ENCODE measurements around the gene RAB17.

The RAB17 gene, protein sequence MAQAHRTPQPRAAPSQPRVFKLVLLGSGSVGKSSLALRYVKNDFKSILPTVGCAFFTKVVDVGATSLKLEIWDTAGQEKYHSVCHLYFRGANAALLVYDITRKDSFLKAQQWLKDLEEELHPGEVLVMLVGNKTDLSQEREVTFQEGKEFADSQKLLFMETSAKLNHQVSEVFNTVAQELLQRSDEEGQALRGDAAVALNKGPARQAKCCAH

DNA sequence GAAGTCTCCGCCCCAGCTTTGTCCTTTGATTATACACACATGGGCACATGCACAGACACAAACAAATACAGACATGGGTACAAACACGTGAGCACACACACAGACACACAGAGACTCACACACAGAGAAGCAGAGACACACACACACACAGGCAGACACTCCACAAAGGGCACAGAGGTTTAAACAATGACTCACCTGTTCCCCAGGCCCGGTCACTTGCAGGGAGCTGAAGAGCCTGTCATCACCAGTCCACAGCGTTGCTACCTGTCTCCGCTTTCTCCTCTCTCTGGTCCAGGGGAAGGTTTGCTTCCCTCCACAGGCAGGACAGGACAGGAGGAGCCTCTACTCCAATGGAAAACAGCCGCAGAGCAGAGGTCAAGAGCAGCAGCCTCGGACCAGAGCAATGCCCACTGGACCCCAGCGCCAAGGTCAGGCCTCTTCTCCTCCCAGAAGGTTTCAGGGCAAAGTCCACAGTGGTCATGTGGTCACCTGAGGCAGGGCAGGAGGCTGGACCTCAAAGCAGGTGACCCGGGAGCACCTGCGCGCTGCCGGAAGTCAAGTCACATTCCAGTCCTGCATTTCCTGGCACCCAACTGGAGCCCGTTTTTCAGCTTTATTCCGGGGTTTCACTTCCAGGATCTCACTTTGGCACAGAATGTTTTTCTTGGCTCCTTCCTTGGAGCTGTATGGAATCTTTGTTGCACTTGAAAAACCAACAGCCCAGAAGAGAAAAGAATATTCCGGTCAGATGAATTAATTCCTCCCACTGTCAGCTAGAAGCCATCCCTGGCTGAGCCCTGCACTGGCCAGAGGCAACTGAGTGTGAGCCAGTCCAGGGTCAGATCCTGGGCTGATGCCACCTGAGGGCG lies at the start of gene RAB17:
TSS of gene RAB17 (minus strand) at position 463 of the 869 bp plus-strand sequence. CDS start 4,580 bp downstream, outside the sequence.
- H3F3A ChIP-seq (ENCODE audit: insufficient read depth, low read length) = no peaks in the 10 kb centered on the region
- H3K27me3 ChIP-seq (replicated peaks; ENCODE audit: insufficient read depth, low read length) = no peaks in the 10 kb centered on the region
- H3K9me3 ChIP-seq (replicated peaks; ENCODE audit: insufficient read depth, low read length) = no peaks in the 10 kb centered on the region
- no peak for TF ChIP-seq EZH2phosphoT487 (IDR thresholded peaks at IDR 0.05; ENCODE audit: low read length)
- TF ChIP-seq, protein P1, sequence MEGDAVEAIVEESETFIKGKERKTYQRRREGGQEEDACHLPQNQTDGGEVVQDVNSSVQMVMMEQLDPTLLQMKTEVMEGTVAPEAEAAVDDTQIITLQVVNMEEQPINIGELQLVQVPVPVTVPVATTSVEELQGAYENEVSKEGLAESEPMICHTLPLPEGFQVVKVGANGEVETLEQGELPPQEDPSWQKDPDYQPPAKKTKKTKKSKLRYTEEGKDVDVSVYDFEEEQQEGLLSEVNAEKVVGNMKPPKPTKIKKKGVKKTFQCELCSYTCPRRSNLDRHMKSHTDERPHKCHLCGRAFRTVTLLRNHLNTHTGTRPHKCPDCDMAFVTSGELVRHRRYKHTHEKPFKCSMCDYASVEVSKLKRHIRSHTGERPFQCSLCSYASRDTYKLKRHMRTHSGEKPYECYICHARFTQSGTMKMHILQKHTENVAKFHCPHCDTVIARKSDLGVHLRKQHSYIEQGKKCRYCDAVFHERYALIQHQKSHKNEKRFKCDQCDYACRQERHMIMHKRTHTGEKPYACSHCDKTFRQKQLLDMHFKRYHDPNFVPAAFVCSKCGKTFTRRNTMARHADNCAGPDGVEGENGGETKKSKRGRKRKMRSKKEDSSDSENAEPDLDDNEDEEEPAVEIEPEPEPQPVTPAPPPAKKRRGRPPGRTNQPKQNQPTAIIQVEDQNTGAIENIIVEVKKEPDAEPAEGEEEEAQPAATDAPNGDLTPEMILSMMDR (IDR thresholded peaks at IDR 0.05; ENCODE audit: low read length) = no peak
- TF ChIP-seq EZH2 (optimal IDR thresholded peaks at IDR 0.05; ENCODE audit: low read depth, low read length) = no peak
- H3K4me3 ChIP-seq (ENCODE audit: low read length) = no peak within 1 kb of the TSS
- H3K27ac ChIP-seq (ENCODE audit: low read length) = no peak within 1 kb of the TSS
- H3K9ac ChIP-seq (ENCODE audit: low read length) = no peak within 1 kb of the TSS
- no peaks in the 10 kb centered on the region for H3K4me1 ChIP-seq (ENCODE audit: low read length)
- H2AFZ ChIP-seq (ENCODE audit: low read length) = no peak within 1 kb of the TSS
- no peak within 1 kb of the TSS for H3K4me2 ChIP-seq (ENCODE audit: low read depth, low read length)
- no peaks in the 10 kb centered on the region for H4K20me1 ChIP-seq (ENCODE audit: insufficient read depth, low read length)
- no peaks in the 10 kb centered on the region for H3K36me3 ChIP-seq (replicated peaks; ENCODE audit: insufficient read depth, low read length)
- H3K9me2 ChIP-seq (replicated peaks; ENCODE audit: insufficient read depth, low read length) = no peaks in the 10 kb centered on the region
- DNase-seq = no peak
- H3K79me2 ChIP-seq (ENCODE audit: low read length) = no peaks in the 10 kb centered on the region

DNA sequence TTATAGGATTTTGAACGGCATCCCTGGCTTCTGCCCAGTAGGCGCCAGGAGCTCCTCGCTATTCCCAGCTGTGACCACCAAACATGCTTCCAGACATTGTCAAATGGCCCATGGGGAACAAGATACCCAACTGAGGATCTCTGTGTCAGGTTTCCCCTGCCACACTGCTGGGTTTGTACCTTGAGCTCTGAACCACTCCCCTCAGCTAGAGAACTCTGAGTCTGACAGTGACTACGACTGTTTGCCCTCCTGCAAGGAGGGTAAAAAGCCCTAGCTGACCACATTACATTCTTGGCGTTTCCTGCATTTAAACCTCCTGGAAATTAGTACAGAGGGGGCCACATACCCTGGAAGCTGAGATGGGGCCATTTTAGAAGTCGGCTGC lies 49.3 kb upstream of the RAB17 start:
- no peaks in the 10 kb centered on the region for H3F3A ChIP-seq (ENCODE audit: insufficient read depth, low read length)

DNA sequence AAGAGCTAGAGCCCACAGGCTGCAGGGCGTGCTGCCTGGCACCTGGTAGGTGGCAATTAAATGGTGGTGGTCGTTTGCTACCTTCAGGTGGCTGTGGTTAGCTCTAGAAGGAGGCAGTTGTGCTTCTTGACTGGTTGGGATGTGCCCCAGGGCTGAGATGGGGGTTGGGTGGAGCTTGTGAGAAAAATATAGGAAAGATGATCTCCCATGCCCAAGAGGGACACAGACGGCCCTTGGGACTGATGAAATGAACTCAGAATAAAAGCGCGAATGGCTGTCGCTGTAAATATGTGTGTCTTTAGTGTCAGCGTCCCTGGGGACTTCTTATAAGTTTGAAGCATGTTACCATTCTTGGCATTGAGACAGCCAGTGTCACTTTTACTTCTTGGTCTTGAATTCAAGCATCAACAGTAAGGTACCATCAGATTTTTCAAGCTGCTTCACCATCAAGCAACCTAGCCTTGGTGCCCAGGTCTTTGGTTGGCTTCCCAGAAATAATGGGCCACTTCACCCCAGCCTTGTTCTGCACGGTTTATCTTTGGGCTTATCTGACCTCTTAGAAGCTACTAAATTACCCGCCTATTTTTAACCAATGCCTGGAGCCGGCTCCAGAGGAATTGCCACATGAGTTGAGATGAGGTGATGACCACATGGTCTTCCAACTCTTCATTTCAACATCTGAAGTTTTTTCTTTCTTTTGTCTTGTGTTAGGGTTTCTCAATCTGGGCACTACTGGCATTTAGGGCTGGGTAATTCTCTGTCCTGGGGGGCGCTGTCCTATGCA lies 48.7 kb upstream of the RAB17 start:
- Histone ChIP-seq H3K9me2 (replicated peaks; ENCODE audit: insufficient read depth, low read length) (no peaks in the 10 kb centered on the region), H3K4me2 (ENCODE audit: low read depth, low read length) (no peak overlapping the region), H3K4me3 (ENCODE audit: low read length) (no peak overlapping the region), H3K4me1 (ENCODE audit: low read length) (no peaks in the 10 kb centered on the region), H3K36me3 (replicated peaks; ENCODE audit: insufficient read depth, low read length) (no peaks in the 10 kb centered on the region), H3K9ac (ENCODE audit: low read length) (no peak overlapping the region), H3K79me2 (ENCODE audit: low read length) (no peaks in the 10 kb centered on the region), H3F3A (ENCODE audit: insufficient read depth, low read length) (no peaks in the 10 kb centered on the region), H4K20me1 (ENCODE audit: insufficient read depth, low read length) (no peaks in the 10 kb centered on the region), H3K27me3 (replicated peaks; ENCODE audit: insufficient read depth, low read length) (no peaks in the 10 kb centered on the region), H3K27ac (ENCODE audit: low read length) (no peak overlapping the region), H2AFZ (ENCODE audit: low read length) (no peak overlapping the region), H3K9me3 (replicated peaks; ENCODE audit: insufficient read depth, low read length) (no peaks in the 10 kb centered on the region)
- DNase-seq = no peak
- TF ChIP-seq EZH2phosphoT487 (IDR thresholded peaks at IDR 0.05; ENCODE audit: low read length) (no peak), EZH2 (optimal IDR thresholded peaks at IDR 0.05; ENCODE audit: low read depth, low read length) (no peak)
- TF ChIP-seq, protein P1 (IDR thresholded peaks at IDR 0.05; ENCODE audit: low read length) = no peak

More for the DNA sequence above, 49.3 kb upstream of the RAB17 start:
- Histone ChIP-seq H3K4me2 (ENCODE audit: low read depth, low read length) (no peak overlapping the region), H3K9me2 (replicated peaks; ENCODE audit: insufficient read depth, low read length) (no peaks in the 10 kb centered on the region), H3K79me2 (ENCODE audit: low read length) (no peaks in the 10 kb centered on the region), H3K4me1 (ENCODE audit: low read length) (no peaks in the 10 kb centered on the region), H3K36me3 (replicated peaks; ENCODE audit: insufficient read depth, low read length) (no peaks in the 10 kb centered on the region), H4K20me1 (ENCODE audit: insufficient read depth, low read length) (no peaks in the 10 kb centered on the region), H3K9me3 (replicated peaks; ENCODE audit: insufficient read depth, low read length) (no peaks in the 10 kb centered on the region), H3K4me3 (ENCODE audit: low read length) (no peak overlapping the region), H3K27ac (ENCODE audit: low read length) (no peak overlapping the region), H3K9ac (ENCODE audit: low read length) (no peak overlapping the region), H2AFZ (ENCODE audit: low read length) (no peak overlapping the region), H3K27me3 (replicated peaks; ENCODE audit: insufficient read depth, low read length) (no peaks in the 10 kb centered on the region)
- DNase-seq = no peak
- TF ChIP-seq EZH2 (optimal IDR thresholded peaks at IDR 0.05; ENCODE audit: low read depth, low read length) = no peak
- no peak for TF ChIP-seq EZH2phosphoT487 (IDR thresholded peaks at IDR 0.05; ENCODE audit: low read length)
- TF ChIP-seq, protein P1 (IDR thresholded peaks at IDR 0.05; ENCODE audit: low read length) = no peak
